Measurements from ENCODE around the gene TRIO.

The TRIO gene

DNA sequence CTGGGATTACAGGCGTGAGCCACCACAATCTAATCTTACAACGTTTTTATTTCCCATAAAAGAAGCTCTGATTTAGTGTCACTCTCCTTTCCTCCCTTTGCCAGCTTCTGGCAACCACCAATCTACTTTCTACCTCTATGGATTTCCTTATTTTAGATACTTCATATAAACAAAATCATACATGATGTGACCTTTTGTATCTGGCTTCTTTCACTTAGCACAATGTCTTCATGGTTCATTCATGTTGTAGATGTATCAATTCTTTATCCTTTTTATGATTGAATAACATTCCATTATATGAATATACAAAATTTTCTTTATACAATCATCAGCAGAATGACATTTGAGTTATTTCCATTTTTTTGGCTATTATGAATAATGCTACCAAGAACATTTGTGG lies 9.7 kb upstream of the TRIO start:
- H3K27me3 ChIP-seq (replicated peaks), result no peaks in the 10 kb centered on the region
- TF ChIP-seq CTCF (IDR thresholded peaks at IDR 0.05; ENCODE audit: low read depth, low read length, missing control alignments), result no peak
- no peak for DNase-seq
- no peaks in the 10 kb centered on the region for H3K36me3 ChIP-seq (replicated peaks)
- no peak overlapping the region for H3K27ac ChIP-seq
- no peak overlapping the region for H3K4me3 ChIP-seq (ENCODE audit: low read depth, low read length)
- in situ Hi-C loops (cut with HindIII; ENCODE audit: low pct_ligation_motif_present, low sequenced_read_pairs), result no loop called here

GRCh38 chr5:14134083-14134482 lies 9.1 kb upstream of the TRIO start:
- H3K27me3 ChIP-seq (replicated peaks), result no peaks in the 10 kb centered on the region
- no peak for DNase-seq
- no peak for TF ChIP-seq CTCF (IDR thresholded peaks at IDR 0.05; ENCODE audit: low read depth, low read length, missing control alignments)
- no peak overlapping the region for H3K27ac ChIP-seq
- no peaks in the 10 kb centered on the region for H3K36me3 ChIP-seq (replicated peaks)
- no peak overlapping the region for H3K4me3 ChIP-seq (ENCODE audit: low read depth, low read length)
- in situ Hi-C loops (cut with HindIII; ENCODE audit: low pct_ligation_motif_present, low sequenced_read_pairs), result no loop called here

GRCh38 chr5:14134771-14135170 lies 8.4 kb upstream of the TRIO start:
- in situ Hi-C loops (cut with HindIII; ENCODE audit: low pct_ligation_motif_present, low sequenced_read_pairs), result no loop called here
- no peaks in the 10 kb centered on the region for H3K27me3 ChIP-seq (replicated peaks)
- no peak overlapping the region for H3K27ac ChIP-seq
- TF ChIP-seq CTCF (IDR thresholded peaks at IDR 0.05; ENCODE audit: low read depth, low read length, missing control alignments), result no peak
- H3K4me3 ChIP-seq (ENCODE audit: low read depth, low read length), result no peak overlapping the region
- no peak for DNase-seq
- H3K36me3 ChIP-seq (replicated peaks), result no peaks in the 10 kb centered on the region

DNA sequence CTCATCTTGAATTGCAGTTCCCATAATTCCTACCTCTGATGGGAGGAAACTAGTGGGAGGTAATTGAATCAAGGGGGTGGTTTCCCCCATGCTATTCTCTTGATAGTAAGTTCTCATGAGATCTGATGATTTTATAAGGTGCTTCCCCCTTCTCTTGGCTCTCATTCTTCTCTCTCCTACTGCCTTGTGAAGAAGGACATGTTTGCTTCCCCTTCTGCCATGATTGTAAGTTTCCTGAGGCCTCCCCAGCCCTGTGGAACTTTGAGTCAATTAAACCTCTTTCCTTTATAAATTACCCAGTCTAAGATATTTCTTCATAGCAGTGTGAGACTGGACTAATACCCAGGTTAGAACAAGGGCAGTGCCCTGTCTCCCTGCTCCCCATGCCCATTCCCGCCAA lies 7.5 kb upstream of the TRIO start:
- Histone ChIP-seq H3K4me3 (ENCODE audit: low read depth, low read length) (no peak overlapping the region), H3K27me3 (replicated peaks) (no peaks in the 10 kb centered on the region), H3K27ac (no peak overlapping the region), H3K36me3 (replicated peaks) (no peaks in the 10 kb centered on the region)
- no peak for DNase-seq
- no peak for TF ChIP-seq CTCF (IDR thresholded peaks at IDR 0.05; ENCODE audit: low read depth, low read length, missing control alignments)
- in situ Hi-C loops (cut with HindIII; ENCODE audit: low pct_ligation_motif_present, low sequenced_read_pairs), result no loop called here

GRCh38 chr5:14136228-14136627 lies 6.9 kb upstream of the TRIO start:
- no peaks in the 10 kb centered on the region for H3K36me3 ChIP-seq (replicated peaks)
- DNase-seq, result no peak
- H3K27ac ChIP-seq, result no peak overlapping the region
- no peak overlapping the region for H3K4me3 ChIP-seq (ENCODE audit: low read depth, low read length)
- no peak for TF ChIP-seq CTCF (IDR thresholded peaks at IDR 0.05; ENCODE audit: low read depth, low read length, missing control alignments)
- H3K27me3 ChIP-seq (replicated peaks), result no peaks in the 10 kb centered on the region
- in situ Hi-C loops (cut with HindIII; ENCODE audit: low pct_ligation_motif_present, low sequenced_read_pairs), result no loop called here
